Limb (tissue), 2 donors: ENCODE results near the gene ZNF280B.
"Not testable (repeated sequence)": the region's sequence is repeated elsewhere in the genome, so short reads cannot be mapped to it uniquely, and the experiment has no call there.

Experiments
- DNase-seq, 2 donors: peaks; one replicate each; pipeline ENCODE4 v3.0.0-alpha.2; 2016; ENCODE audit errors: extremely low spot score in 2 of 2

Gene ZNF280B

GRCh38 chr22:22509912-22510311 lies 1.4 kb upstream of the ZNF280B start:
- not testable (repeated sequence) for DNase-seq

- no peak for DNase-seq
These were observed 734 bp downstream of the ZNF280B start for GRCh38 chr22:22507743-22508273.

- DNase-seq, result no peak
These were observed 1.8 kb downstream of the ZNF280B start for GRCh38 chr22:22506736-22507135.

- no peak for DNase-seq
These were observed 10.3 kb downstream of the ZNF280B start for GRCh38 chr22:22498267-22498666.

GRCh38 chr22:22491589-22491988 lies 17.0 kb downstream of the ZNF280B start:
- not testable (repeated sequence) for DNase-seq

- no peak for DNase-seq
These were observed 19.8 kb downstream of the ZNF280B start for GRCh38 chr22:22488736-22489135.

- no peak for DNase-seq
These were observed 20.5 kb downstream of the ZNF280B start for GRCh38 chr22:22487869-22488597.

- no peak for DNase-seq
These were observed 21.5 kb downstream of the ZNF280B start for GRCh38 chr22:22487059-22487458.

GRCh38 chr22:22486132-22486899 lies 22.2 kb downstream of the ZNF280B start:
- DNase-seq, result no peak

GRCh38 chr22:22485524-22485923 lies 23.0 kb downstream of the ZNF280B start:
- DNase-seq, result no peak

- DNase-seq, result no peak
These were observed 24.5 kb downstream of the ZNF280B start for GRCh38 chr22:22484023-22484422.

- no peak for DNase-seq
These were observed 27.6 kb downstream of the ZNF280B start for GRCh38 chr22:22480940-22481339.

GRCh38 chr22:22479999-22480532 lies 28.5 kb downstream of the ZNF280B start:
- DNase-seq, result no peak

GRCh38 chr22:22479116-22479515 lies 29.4 kb downstream of the ZNF280B start:
- no peak for DNase-seq

GRCh38 chr22:22478470-22478869 lies 30.1 kb downstream of the ZNF280B start:
- DNase-seq, result no peak

GRCh38 chr22:22474733-22475132 lies 33.8 kb downstream of the ZNF280B start:
- no peak for DNase-seq

GRCh38 chr22:22471104-22471503 lies 37.4 kb downstream of the ZNF280B start:
- not testable (repeated sequence) for DNase-seq

- DNase-seq, result no peak
These were observed 39.0 kb downstream of the ZNF280B start for GRCh38 chr22:22469527-22469926.

- not testable (repeated sequence) for DNase-seq
These were observed 39.6 kb downstream of the ZNF280B start for GRCh38 chr22:22468794-22469469.

GRCh38 chr22:22467112-22467511 lies 41.4 kb downstream of the ZNF280B start:
- DNase-seq, result no peak

- no peak for DNase-seq
These were observed 42.8 kb downstream of the ZNF280B start for GRCh38 chr22:22465782-22466181.
